Skeletal muscle tissue (tissue), 4 donors: ENCODE data around the gene GPR17. TPM values are rescaled to one million over a fixed set of nuclear protein-coding genes. Genes with fewer than 3 reads are reported as not detected.

ENCODE experiments used
- H3K27ac ChIP-seq: one replicate; pipeline ENCODE4 v1.7.0; 2013; ENCODE audit warnings: mild to moderate bottlenecking, low read depth, low read length, inconsistent platforms
- H3K27me3 ChIP-seq, 3 donors: one replicate each; pipeline ENCODE4 v1.7.0; 2013; ENCODE audit warnings: low read length in 3 of 3; ENCODE audit not compliant: control insufficient read depth in 3 of 3, insufficient read depth in 3 of 3
- H3K36me3 ChIP-seq, 3 donors: one replicate each; pipeline ENCODE4 v1.7.0; 2013; ENCODE audit warnings: low read length in 3 of 3; ENCODE audit not compliant: control insufficient read depth in 3 of 3, insufficient read depth in 3 of 3
- H3K4me1 ChIP-seq, 3 donors: one replicate each; pipeline ENCODE4 v1.7.0; 2013; ENCODE audit warnings: low read length in 3 of 3, mild to moderate bottlenecking in 3 of 3; ENCODE audit not compliant: control insufficient read depth in 3 of 3, insufficient read depth in 3 of 3
- H3K4me3 ChIP-seq, 3 donors: one replicate each; pipeline ENCODE4 v1.7.0; 2013; ENCODE audit warnings: low read length in 3 of 3
- H3K9ac ChIP-seq, 3 donors: one replicate each; pipeline ENCODE4 v1.7.0; 2013; ENCODE audit warnings: low read length in 3 of 3, mild to moderate bottlenecking in 3 of 3, moderate library complexity in 2 of 3, low read depth in 1 of 3
- H3K9me3 ChIP-seq, 3 donors: one replicate each; pipeline ENCODE4 v1.7.0; 2013; ENCODE audit warnings: low read length in 3 of 3; ENCODE audit not compliant: control insufficient read depth in 3 of 3
- total RNA-seq: library from RNA; depleted of rRNA; stranded (reverse); fragments of >200 nt; gene quantifications from one replicate; pipeline ENCODE4 v1.2.3, GENCODE V29; 2014
- donor health status: Osteomylitis.

The GPR17 gene
- total RNA-seq, 1 donor from 2014 or later, result 1.0 TPM

- peaks cover 0 to 6% (median 0%) of the 10 kb centered on the region in 3 donors for H3K36me3 ChIP-seq
- H3K27me3 ChIP-seq, result peaks cover 0 to 18% (median 0%) of the 10 kb centered on the region in 3 donors
- no peaks in the 10 kb centered on the region for H3K9me3 ChIP-seq
- no peak overlapping the region for H3K27ac ChIP-seq
- peaks cover 44 to 69% (median 47%) of the 10 kb centered on the region in 3 donors for H3K4me1 ChIP-seq
- no peak overlapping the region for H3K9ac ChIP-seq
- H3K4me3 ChIP-seq, result peak overlapping the region in 2 of 3 donors; percentile 22 to 24
These were observed 14.3 kb downstream of the GPR17 start for GRCh38 chr2:127660291-127660578.

GRCh38 chr2:127661072-127661649 lies 15.2 kb downstream of the GPR17 start:
- peaks cover 40 to 61% (median 47%) of the 10 kb centered on the region in 3 donors for H3K4me1 ChIP-seq

GRCh38 chr2:127661949-127662510 lies 16.1 kb downstream of the GPR17 start:
- no peak overlapping the region for H3K27ac ChIP-seq
- no peak overlapping the region for H3K4me3 ChIP-seq
- H3K9me3 ChIP-seq, result no peaks in the 10 kb centered on the region
- peaks cover 0 to 2% (median 0%) of the 10 kb centered on the region in 3 donors for H3K36me3 ChIP-seq
- H3K27me3 ChIP-seq, result peaks cover 0 to 25% (median 2%) of the 10 kb centered on the region in 3 donors
- H3K4me1 ChIP-seq, result peaks cover 35 to 56% (median 47%) of the 10 kb centered on the region in 3 donors
- H3K9ac ChIP-seq, result peak overlapping the region in 1 of 3 donors; percentile 57

More at GRCh38 chr2:127661072-127661649, 15.2 kb downstream of the GPR17 start:
- H3K36me3 ChIP-seq, result peaks cover 0 to 2% (median 0%) of the 10 kb centered on the region in 3 donors
- no peaks in the 10 kb centered on the region for H3K9me3 ChIP-seq
- peaks cover 0 to 25% (median 2%) of the 10 kb centered on the region in 3 donors for H3K27me3 ChIP-seq
- H3K9ac ChIP-seq, result no peak overlapping the region
- peak overlapping the region; percentile 29 for H3K27ac ChIP-seq
- H3K4me3 ChIP-seq, result peak overlapping the region in 1 of 3 donors; percentile 22

GRCh38 chr2:127662937-127663565 lies 17.1 kb downstream of the GPR17 start:
- Histone ChIP-seq H3K27ac (no peak overlapping the region), H3K27me3 (peaks cover 0 to 25% (median 2%) of the 10 kb centered on the region in 3 donors), H3K9me3 (no peaks in the 10 kb centered on the region), H3K4me1 (peaks cover 34 to 48% (median 47%) of the 10 kb centered on the region in 3 donors), H3K9ac (no peak overlapping the region), H3K36me3 (peaks cover 0 to 2% (median 0%) of the 10 kb centered on the region in 3 donors), H3K4me3 (peak overlapping the region; percentile 30 to 41 (median 34))

GRCh38 chr2:127663566-127664064 lies 17.7 kb downstream of the GPR17 start:
- Histone ChIP-seq H3K4me3 (peak overlapping the region in 2 of 3 donors; percentile 43 to 60), H3K9ac (no peak overlapping the region), H3K27me3 (peaks cover 0 to 25% (median 2%) of the 10 kb centered on the region in 3 donors), H3K9me3 (no peaks in the 10 kb centered on the region), H3K4me1 (peaks cover 32 to 45% (median 43%) of the 10 kb centered on the region in 3 donors), H3K27ac (peak overlapping the region; percentile 30), H3K36me3 (peaks cover 0 to 2% (median 0%) of the 10 kb centered on the region in 3 donors)

- Histone ChIP-seq H3K4me3 (peak overlapping the region; percentile 51 to 65 (median 54)), H3K36me3 (peaks cover 0 to 2% (median 0%) of the 10 kb centered on the region in 3 donors), H3K9me3 (no peaks in the 10 kb centered on the region), H3K9ac (peak overlapping the region in 2 of 3 donors; percentile 32 to 76), H3K27me3 (peaks cover 0 to 25% (median 2%) of the 10 kb centered on the region in 3 donors), H3K4me1 (peaks cover 25 to 39% (median 37%) of the 10 kb centered on the region in 3 donors), H3K27ac (peak overlapping the region; percentile 30)
These were observed 18.3 kb downstream of the GPR17 start for GRCh38 chr2:127664065-127664894.

GRCh38 chr2:127664895-127665225 lies 18.9 kb downstream of the GPR17 start:
- H3K27me3 ChIP-seq, result peaks cover 0 to 25% (median 2%) of the 10 kb centered on the region in 3 donors
- H3K36me3 ChIP-seq, result peaks cover 0 to 2% (median 0%) of the 10 kb centered on the region in 3 donors
- peak overlapping the region in 2 of 3 donors; percentile 32 to 76 for H3K9ac ChIP-seq
- H3K9me3 ChIP-seq, result no peaks in the 10 kb centered on the region
- peak overlapping the region in 2 of 3 donors; percentile 54 to 65 for H3K4me3 ChIP-seq
- H3K27ac ChIP-seq, result peak overlapping the region; percentile 30
- peaks cover 23 to 34% (median 33%) of the 10 kb centered on the region in 3 donors for H3K4me1 ChIP-seq

GRCh38 chr2:127665267-127665893 lies 19.4 kb downstream of the GPR17 start:
- peak overlapping the region in 1 of 3 donors; percentile 76 for H3K9ac ChIP-seq
- H3K9me3 ChIP-seq, result no peaks in the 10 kb centered on the region
- H3K27ac ChIP-seq, result no peak overlapping the region
- peak overlapping the region in 1 of 3 donors; percentile 31 for H3K4me3 ChIP-seq
- peaks cover 23 to 34% (median 30%) of the 10 kb centered on the region in 3 donors for H3K4me1 ChIP-seq
- peaks cover 0 to 25% (median 2%) of the 10 kb centered on the region in 3 donors for H3K27me3 ChIP-seq
- no peaks in the 10 kb centered on the region for H3K36me3 ChIP-seq

GRCh38 chr2:127669056-127669455 lies 23.1 kb downstream of the GPR17 start:
- H3K36me3 ChIP-seq, result no peaks in the 10 kb centered on the region
- peaks cover 0 to 25% (median 11%) of the 10 kb centered on the region in 3 donors for H3K27me3 ChIP-seq
- H3K9ac ChIP-seq, result no peak overlapping the region
- no peak overlapping the region for H3K27ac ChIP-seq
- no peak overlapping the region for H3K4me3 ChIP-seq
- no peaks in the 10 kb centered on the region for H3K9me3 ChIP-seq
- peaks cover 10 to 24% (median 21%) of the 10 kb centered on the region in 3 donors for H3K4me1 ChIP-seq
